Subcutaneous abdominal adipose tissue (tissue), 5 donors: ENCODE data around the gene IBA57.

ENCODE experiments used
- H3K27ac ChIP-seq: one replicate; pipeline ENCODE4 v1.7.0; 2013; ENCODE audit warnings: low read depth, mild to moderate bottlenecking, inconsistent platforms, low read length, moderate library complexity
- H3K27me3 ChIP-seq, 5 donors: one replicate each; pipeline ENCODE4 v1.7.0; 2013; ENCODE audit warnings: low read length in 5 of 5, inconsistent platforms in 1 of 5; ENCODE audit not compliant: control insufficient read depth in 5 of 5, insufficient read depth in 4 of 5
- H3K36me3 ChIP-seq, 5 donors: one replicate each; pipeline ENCODE4 v1.7.0; 2013; ENCODE audit warnings: low read length in 5 of 5; ENCODE audit not compliant: control insufficient read depth in 5 of 5, insufficient read depth in 5 of 5
- H3K4me1 ChIP-seq, 5 donors: one replicate each; pipeline ENCODE4 v1.7.0; 2013; ENCODE audit warnings: low read length in 5 of 5, mild to moderate bottlenecking in 3 of 5, moderate library complexity in 1 of 5; ENCODE audit not compliant: control insufficient read depth in 5 of 5, insufficient read depth in 5 of 5
- H3K4me3 ChIP-seq, 5 donors: one replicate each; pipeline ENCODE4 v1.7.0; 2013; ENCODE audit warnings: low read length in 5 of 5, low read depth in 1 of 5
- H3K9ac ChIP-seq, 5 donors: one replicate each; pipeline ENCODE4 v1.7.0; 2013; ENCODE audit warnings: low read length in 5 of 5, mild to moderate bottlenecking in 4 of 5, moderate library complexity in 3 of 5
- H3K9me3 ChIP-seq, 5 donors: one replicate each; pipeline ENCODE4 v1.7.0; 2013; ENCODE audit warnings: low read length in 5 of 5; ENCODE audit not compliant: control insufficient read depth in 5 of 5
- donor health status: healthy.
- donor health status: healthy.
- donor health status: healthy.
- donor health status: healthy.
- donor health status: healthy.

The IBA57 gene

DNA sequence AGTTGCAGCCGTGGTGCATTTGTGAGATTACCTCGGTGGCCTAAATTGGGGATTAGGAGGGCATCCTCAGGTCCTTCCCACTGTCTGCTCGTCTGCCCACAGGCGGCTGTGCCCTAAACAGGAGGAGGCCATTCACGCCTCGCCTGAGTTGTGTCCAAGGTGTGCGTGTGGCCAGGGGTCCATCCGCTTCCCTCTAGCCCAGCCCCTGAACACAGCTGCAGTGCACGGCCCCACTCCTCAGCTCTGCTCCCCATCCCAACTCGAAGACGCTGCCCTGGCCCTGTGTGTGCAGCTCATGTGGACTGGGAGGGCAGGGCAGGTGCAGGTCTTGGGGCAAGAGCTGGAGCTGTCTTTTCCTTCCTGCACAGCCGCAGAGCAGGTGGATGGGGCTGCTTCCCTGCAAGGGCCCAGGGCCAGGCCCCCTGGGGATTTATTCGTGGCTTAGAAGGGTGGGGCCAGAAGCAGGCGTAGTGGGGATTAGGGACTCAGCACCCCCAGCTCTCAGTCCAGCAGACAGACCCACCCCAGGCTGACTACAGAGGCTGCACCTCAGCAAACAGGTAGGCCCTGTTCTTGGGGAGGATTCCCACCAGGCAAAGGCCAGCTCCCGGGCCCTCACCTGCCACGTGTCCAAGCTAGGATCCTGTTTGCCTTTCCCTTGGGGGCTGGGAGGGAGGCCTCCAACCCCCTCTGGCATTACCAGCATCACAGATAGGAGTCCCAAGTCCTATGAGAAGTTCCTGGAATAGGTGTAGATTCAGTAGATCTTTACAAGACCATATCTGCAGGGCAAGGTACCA is 21.2 kb upstream of the IBA57 start:
- Histone ChIP-seq H3K4me3 (no peak overlapping the region), H3K9me3 (no peaks in the 10 kb centered on the region), H3K4me1 (peaks cover 13 to 81% (median 62%) of the 10 kb centered on the region in 5 donors), H3K27me3 (no peaks in the 10 kb centered on the region), H3K9ac (peak overlapping the region in 1 of 5 donors; percentile 28), H3K36me3 (peaks cover 0 to 51% (median 39%) of the 10 kb centered on the region in 5 donors), H3K27ac (no peak overlapping the region)

DNA sequence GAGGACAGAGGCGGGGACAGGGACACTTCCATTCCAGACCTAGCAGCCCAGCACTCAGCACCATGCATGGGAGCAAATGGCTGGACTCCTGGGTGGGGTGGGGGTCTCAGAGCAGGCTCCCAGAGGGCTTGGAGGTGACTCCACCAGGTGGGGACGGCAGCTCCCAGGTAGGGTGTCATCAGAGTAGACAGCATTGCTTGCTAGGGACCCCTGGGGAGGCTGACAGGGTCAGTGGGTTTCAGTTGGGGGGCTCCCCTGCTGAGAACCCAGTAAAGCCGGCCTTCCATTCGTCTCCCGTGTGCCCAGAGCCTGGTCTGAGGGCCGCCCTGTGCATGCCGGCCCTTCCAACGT is 20.6 kb upstream of the IBA57 start:
- H3K9ac ChIP-seq = peak overlapping the region in 1 of 5 donors; percentile 28
- H3K4me1 ChIP-seq = peaks cover 13 to 83% (median 65%) of the 10 kb centered on the region in 5 donors
- H3K9me3 ChIP-seq = no peaks in the 10 kb centered on the region
- no peak overlapping the region for H3K4me3 ChIP-seq
- H3K27ac ChIP-seq = no peak overlapping the region
- H3K27me3 ChIP-seq = no peaks in the 10 kb centered on the region
- H3K36me3 ChIP-seq = peaks cover 0 to 51% (median 39%) of the 10 kb centered on the region in 5 donors

DNA sequence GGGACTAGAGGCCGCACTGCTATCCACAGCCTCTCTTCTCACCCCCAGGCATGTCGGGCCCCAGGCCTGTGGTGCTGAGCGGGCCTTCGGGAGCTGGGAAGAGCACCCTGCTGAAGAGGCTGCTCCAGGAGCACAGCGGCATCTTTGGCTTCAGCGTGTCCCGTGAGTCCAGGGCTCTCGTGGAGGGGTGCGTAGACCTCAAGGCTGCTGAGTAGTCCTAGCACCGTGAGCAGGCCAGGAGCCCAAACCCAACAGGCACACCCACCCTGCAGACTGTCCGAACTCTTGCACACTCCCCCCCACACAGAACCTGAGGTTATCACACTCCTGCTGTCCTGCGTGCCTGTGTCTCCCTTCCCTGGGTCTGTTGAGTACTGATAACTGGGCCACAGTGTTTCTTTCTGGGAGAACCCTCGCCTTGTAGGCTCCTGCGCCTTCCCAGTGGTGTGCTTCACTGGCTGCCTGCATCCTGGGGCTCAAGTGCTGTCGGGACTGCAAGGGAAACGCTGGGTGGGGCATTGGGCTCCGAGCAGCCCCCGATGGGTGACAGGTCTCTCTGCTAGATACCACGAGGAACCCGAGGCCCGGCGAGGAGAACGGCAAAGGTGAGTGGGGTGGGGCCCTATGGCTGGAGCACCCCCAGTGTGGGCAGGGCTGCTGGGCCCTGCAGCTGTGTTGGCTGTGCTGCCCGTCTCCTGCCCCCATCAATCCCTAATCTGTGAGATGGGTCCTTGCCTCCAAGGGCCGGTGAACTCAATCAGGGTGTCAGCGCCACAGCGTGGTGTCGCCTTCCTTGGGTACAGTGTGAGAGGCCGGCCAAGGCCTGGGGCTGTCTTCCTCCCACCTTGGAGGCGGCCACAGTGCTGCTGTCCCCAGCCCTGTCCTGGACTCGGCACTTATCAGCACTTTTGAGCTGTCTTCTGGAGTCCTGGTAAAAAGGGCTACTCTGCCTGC is 19.9 kb upstream of the IBA57 start:
- Histone ChIP-seq H3K9ac (no peak overlapping the region), H3K9me3 (no peaks in the 10 kb centered on the region), H3K27ac (no peak overlapping the region), H3K4me3 (no peak overlapping the region), H3K36me3 (peaks cover 0 to 51% (median 39%) of the 10 kb centered on the region in 5 donors), H3K27me3 (no peaks in the 10 kb centered on the region), H3K4me1 (peaks cover 13 to 90% (median 69%) of the 10 kb centered on the region in 5 donors)

DNA sequence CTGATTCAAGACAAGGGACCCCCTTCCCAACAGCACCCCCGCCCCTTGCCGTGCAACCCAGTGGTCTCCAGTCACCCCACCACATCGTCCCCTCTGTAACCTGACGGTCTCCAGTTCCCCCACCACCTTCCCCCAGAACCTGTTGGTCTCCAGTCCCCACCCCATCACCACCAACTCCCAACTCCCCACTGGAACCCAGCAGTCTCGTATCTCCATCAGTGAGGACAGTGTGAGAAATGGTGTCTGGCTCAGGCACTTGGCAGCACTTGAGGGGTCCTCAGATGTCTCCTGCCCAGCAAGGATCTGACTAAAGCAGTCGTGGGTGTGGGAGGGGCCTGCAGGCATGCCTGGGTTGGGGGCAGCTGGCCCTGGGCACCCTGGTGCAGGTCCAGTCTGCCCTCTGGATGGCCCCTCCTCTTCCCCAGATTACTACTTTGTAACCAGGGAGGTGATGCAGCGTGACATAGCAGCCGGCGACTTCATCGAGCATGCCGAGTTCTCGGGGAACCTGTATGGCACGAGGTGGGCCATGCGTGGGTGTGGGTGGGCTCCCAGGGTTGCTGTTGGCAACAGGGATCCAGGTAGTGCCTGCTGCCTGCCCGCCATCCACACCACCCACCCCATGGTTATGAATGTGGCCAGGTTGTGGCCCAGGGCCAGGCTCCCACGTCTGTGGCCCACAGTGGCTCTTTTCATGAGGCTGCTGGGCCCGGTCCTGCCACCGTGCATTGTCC is 19.0 kb upstream of the IBA57 start:
- Histone ChIP-seq H3K36me3 (peaks cover 0 to 51% (median 39%) of the 10 kb centered on the region in 5 donors), H3K4me1 (peaks cover 14 to 90% (median 69%) of the 10 kb centered on the region in 5 donors), H3K9me3 (no peaks in the 10 kb centered on the region), H3K9ac (no peak overlapping the region), H3K27me3 (no peaks in the 10 kb centered on the region), H3K27ac (no peak overlapping the region), H3K4me3 (no peak overlapping the region)

DNA sequence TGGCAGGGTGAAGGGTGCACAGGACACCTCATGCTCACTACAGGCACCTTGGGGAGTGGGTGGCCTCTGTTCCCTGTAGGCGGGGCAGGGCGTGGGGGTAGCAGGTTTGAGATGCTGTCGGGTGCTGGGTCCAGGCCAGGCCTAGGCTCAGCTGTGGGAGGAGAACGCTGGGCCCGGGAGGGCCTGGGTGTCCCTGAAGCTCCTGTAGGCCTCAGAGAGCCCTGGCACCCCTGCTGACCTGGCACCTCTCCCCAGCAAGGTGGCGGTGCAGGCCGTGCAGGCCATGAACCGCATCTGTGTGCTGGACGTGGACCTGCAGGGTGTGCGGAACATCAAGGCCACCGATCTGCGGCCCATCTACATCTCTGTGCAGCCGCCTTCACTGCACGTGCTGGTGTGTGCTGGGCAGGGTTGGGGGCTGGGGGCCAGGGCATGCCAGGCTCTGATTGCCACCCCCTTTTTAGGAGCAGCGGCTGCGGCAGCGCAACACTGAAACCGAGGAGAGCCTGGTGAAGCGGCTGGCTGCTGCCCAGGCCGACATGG is 18.4 kb upstream of the IBA57 start:
- Histone ChIP-seq H3K4me3 (no peak overlapping the region), H3K27ac (no peak overlapping the region), H3K9me3 (no peaks in the 10 kb centered on the region), H3K9ac (no peak overlapping the region), H3K36me3 (peaks cover 0 to 50% (median 39%) of the 10 kb centered on the region in 5 donors), H3K27me3 (no peaks in the 10 kb centered on the region), H3K4me1 (peaks cover 9 to 86% (median 66%) of the 10 kb centered on the region in 5 donors)

DNA sequence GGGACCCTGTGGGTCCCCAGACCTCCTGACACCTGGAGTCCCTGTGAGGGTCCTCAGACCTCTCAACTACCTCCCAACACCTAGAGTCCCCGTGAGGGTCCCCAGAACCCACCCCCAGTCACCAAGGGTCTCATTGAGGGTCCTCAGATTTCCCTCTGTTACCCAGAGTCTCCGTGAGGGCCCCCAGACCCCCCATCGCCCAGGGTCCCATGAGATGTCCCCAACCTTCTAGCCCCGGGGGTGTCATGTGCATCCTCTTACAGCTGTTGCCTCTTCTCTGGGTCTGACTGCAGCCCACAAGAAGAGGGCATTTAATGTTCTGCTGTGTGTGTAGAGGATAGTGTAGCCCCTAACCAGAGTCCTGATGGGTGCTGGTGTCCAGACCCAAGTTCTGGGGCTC is 17.8 kb upstream of the IBA57 start:
- peaks cover 8 to 81% (median 60%) of the 10 kb centered on the region in 5 donors for H3K4me1 ChIP-seq
- no peak overlapping the region for H3K4me3 ChIP-seq
- H3K9ac ChIP-seq = peak overlapping the region in 1 of 5 donors; percentile 26
- no peaks in the 10 kb centered on the region for H3K27me3 ChIP-seq
- no peaks in the 10 kb centered on the region for H3K9me3 ChIP-seq
- no peak overlapping the region for H3K27ac ChIP-seq
- H3K36me3 ChIP-seq = peaks cover 0 to 44% (median 39%) of the 10 kb centered on the region in 5 donors

DNA sequence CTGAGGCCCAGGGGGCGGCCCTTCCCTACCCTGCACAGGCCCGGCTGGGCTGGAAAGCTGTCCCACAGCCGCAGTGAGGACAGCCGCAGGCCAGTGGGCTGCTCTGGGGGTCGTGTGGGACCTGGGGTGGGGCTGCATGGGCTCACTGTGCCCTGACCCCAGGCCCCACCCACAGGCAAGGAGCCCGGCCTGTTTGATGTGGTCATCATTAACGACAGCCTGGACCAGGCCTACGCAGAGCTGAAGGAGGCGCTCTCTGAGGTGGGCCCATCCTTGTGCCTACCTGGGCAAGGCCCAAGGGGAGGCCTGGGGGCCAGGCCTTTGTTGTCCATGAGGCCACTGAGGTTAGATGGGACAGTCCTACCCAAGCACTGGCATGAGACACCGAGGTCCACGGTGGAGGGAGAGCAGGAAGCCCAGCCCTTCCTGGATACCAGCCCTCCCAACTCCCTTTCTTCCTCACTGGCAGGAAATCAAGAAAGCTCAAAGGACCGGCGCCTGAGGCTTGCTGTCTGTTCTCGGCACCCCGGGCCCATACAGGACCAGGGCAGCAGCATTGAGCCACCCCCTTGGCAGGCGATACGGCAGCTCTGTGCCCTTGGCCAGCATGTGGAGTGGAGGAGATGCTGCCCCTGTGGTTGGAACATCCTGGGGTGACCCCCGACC is 17.3 kb upstream of the IBA57 start:
- H3K27ac ChIP-seq = no peak overlapping the region
- H3K4me3 ChIP-seq = no peak overlapping the region
- H3K27me3 ChIP-seq = no peaks in the 10 kb centered on the region
- H3K4me1 ChIP-seq = peaks cover 5 to 75% (median 55%) of the 10 kb centered on the region in 5 donors
- no peaks in the 10 kb centered on the region for H3K9me3 ChIP-seq
- peaks cover 0 to 42% (median 39%) of the 10 kb centered on the region in 5 donors for H3K36me3 ChIP-seq
- H3K9ac ChIP-seq = peak overlapping the region in 2 of 5 donors; percentile 11 to 26

DNA sequence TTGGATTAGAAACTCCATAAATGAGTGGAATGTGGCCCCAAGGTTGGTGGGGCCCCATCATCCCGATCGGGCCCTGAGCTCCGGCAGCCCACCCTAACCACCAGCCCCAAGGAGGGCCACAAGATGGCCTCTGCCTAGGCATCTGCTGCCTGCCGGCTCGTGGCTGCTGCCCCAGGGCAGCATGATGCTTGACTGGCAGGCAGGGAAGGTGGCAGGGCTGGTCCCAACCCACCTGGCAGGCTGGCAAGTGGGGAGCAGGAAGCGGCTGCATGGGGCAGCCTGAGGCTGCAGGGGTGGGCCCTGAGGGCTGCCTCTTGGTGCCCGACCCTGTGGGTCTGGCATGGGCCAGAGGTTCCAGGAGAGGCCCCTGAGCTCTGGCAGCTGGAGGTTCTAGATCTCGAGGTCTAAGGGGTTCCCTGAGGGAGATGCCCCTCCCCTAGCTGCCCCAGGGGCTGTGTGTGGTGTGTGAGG is 16.6 kb upstream of the IBA57 start:
- H3K36me3 ChIP-seq = peaks cover 0 to 42% (median 39%) of the 10 kb centered on the region in 5 donors
- H3K9ac ChIP-seq = peak overlapping the region in 2 of 5 donors; percentile 11 to 26
- no peaks in the 10 kb centered on the region for H3K9me3 ChIP-seq
- peaks cover 4 to 69% (median 48%) of the 10 kb centered on the region in 5 donors for H3K4me1 ChIP-seq
- H3K4me3 ChIP-seq = no peak overlapping the region
- peak overlapping the region; percentile 37 for H3K27ac ChIP-seq
- H3K27me3 ChIP-seq = no peaks in the 10 kb centered on the region
